Dedifferentiated amniotic fluid mesenchymal stem cell (primary cell): Measurements from ENCODE around the gene GRID1.

ENCODE experiments used
- DNase-seq: peaks from one replicate; pipeline ENCODE4 v3.0.0-alpha.2; 2016; ENCODE audit errors: extremely low spot score

Gene GRID1

DNA sequence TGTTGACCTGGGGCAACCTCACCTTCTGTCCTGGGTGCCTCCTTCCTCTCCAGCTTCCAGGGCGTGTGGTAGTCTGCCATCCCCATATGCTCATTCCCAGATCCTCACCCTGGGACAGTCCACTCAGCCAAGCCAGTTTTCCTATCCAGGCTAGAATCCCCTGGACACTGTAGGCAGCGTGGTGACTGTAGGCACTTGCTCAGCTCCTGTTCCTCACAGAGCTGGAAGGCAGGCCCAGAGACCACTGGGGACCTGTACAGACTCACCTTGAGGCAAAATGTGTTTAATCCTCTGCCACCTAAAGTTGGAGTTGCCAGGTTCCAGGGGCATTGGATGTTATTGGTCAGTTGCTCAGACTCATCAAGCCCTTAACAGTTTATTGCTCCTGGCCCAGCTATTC lies 2.4 kb upstream of the GRID1 start:
- no peak for DNase-seq

GRCh38 chr10:86368046-86368445 lies 1.5 kb upstream of the GRID1 start:
- no peak for DNase-seq

- DNase-seq = no peak
These were observed 757 bp upstream of the GRID1 start for GRCh38 chr10:86367152-86367951.

GRCh38 chr10:86366902-86367151 lies 232 bp upstream of the GRID1 start:
- DNase-seq = no peak

DNA sequence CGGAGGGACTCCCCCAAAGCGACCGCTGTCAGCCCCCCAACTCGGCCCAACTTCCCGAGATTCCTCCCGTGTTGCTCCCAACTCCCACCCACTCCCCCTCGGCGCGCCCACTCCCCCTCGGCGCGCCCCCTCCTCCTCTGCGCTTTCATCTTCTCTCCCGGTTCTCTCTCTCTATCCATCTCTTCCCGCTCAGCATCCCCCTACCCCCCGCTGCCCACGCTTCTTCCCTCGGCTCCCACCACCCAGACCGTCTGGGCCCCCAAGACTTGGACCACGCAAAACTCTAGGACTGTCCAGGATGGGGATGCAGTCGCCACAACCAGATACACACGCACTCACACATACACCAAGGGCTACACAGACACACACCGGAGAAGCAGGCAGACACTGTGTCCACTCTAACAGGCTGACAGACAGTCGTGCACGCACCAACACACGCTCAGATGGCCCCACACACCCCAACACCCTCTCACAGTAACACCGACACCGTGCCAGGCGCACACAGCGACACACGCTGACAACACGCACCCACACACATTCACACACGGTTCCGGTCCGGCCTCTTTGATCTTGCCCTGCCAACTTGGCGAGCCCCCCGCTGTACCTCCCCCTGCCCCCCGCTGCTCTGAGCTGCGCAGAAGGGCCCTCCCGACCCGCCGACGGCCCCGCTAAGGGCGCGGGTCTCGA lies 1.1 kb downstream of the GRID1 start:
- no peak for DNase-seq

DNA sequence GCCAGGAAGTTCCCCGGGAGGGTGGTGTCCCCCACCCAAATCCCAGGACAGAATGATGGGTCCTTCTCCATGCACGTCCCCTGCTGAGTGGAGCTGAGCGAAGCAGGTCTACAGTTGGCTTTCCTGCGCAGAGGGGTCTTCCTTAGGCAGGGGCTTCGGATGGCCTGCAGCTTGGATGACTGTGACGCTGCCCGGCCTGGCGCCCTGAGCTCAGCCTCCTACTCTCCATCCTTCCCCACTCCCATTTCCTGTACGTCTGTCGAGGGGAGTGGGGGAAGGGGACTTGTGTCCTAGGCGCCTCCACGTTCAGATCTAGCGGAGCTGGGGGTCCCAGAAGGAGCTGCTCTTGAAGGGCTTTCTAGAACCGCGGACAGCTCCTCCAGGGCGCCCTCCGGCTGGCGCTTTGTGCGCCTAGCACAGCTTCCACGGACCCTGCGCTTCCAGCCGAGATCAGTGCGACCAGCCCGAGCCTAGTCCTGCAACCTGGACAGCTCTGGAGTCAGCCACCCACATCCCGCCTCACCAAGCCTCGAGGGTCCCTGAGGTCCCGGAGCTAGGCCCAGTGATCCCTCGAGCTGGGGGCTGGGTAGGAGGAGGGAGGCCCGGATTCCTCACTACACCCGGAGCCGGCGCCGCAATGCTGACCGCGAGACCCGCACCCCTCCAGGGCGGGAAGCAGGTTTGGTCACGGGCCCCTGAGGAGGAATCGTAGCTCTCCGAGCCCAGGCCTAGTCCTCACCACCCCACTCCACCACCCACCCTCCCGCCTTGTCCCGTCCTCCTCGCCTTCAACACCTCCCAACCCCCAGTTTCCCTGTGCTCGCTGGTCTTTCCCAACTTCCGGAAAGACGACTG lies 1.9 kb downstream of the GRID1 start:
- DNase-seq = no peak

DNA sequence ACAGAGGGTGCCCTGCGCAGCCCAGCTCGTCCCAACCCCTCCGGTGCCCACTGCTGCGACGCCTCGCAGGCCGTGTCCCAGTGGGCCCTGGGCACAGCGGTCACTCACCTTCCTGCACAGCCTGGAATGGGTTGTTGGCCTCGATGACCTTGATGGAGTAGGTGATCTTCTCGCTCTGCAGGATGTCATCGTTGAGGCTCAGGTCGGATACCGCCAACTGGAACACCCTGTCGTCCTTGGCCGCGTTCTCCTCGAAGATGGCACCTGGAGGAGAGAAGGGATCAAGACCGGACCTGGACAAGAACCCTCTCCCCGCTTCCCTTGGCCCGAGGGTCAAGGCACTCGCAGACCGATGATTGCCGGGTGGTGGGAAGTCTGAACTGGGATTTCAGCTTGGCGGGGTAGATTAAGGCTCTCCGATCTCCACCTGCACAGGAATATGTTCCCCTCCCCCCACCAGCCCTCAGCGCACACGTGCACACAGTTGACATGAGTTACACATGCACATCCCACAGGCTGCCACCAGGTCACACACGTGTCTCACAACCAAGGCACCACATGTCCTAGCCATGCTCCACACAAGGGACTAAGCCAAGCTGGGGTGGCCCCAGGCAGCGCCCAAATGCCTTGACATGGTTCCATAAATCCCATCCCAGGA lies 2.6 kb downstream of the GRID1 start:
- no peak for DNase-seq

- DNase-seq = no peak
These were observed 3.3 kb downstream of the GRID1 start for GRCh38 chr10:86363184-86363832.

GRCh38 chr10:86362586-86363183 lies 3.9 kb downstream of the GRID1 start:
- no peak for DNase-seq

- no peak for DNase-seq
These were observed 4.5 kb downstream of the GRID1 start for GRCh38 chr10:86362129-86362527.

DNA sequence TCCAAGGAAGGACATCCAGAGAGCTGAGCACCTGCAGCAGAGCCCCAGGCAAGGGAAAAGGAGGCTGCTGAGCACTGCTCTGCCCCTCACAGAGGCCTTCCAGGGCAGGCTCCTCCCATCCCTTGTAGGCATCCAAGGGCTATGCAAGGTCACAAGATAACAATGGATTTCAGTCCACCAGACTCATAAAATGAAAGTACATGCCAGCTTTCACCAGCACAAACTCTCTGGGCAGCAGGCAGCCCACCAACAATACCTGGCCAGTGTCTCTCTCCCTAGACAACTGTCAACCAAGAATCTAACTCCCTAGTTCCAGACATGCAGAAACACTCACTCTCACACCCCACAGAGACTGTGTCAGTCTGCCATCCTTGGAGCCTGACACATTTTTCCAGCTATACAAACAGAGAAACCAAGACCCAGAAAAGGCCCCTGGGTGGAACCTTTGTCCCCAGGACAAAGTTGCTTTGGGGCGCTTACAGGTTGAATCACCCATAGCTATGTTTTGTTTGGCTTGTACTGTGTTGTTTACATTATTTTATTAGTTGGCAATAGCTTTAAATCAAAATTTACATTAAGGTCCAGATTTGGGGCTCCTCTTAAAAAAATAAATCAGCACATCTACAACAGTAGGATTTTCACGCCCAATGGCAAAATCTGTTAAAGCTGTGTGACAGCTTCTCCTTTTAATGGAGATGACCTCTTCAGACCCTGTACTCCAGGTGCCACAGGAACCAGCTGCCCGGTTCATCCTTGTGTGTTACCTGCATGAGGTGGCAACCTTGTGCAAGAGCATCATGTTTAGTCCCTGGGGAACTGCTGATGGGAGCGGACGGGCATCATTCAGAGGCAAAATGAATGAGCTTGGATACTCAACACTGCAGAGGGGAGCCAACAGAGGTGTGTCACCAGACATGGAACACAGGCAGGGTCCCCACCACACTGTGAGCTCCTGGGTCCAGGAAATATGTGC lies 5.2 kb downstream of the GRID1 start:
- DNase-seq = no peak

GRCh38 chr10:86360657-86361056 lies 5.9 kb downstream of the GRID1 start:
- DNase-seq = no peak

- no peak for DNase-seq
These were observed 6.6 kb downstream of the GRID1 start for GRCh38 chr10:86359954-86360353.

GRCh38 chr10:86359111-86359510 lies 7.5 kb downstream of the GRID1 start:
- DNase-seq = no peak

DNA sequence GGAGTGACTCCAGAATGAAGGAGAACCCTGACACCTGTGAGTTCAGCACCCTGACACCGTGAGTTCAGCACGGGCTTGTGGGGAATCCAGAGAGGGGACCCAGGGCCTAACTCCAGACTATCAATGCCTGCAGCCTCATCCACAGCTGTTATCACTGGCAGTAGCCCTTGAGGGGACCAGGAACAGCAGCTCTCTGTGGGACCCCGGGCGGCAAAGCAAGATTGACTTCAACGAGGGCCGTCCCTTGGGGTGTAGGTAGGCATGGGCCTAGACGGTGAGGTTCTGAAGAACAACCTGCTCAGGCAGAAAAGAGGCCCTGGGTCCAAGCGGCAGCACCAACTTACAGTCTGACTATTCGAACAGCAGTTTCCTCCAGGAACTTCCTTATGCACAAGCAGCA lies 8.9 kb downstream of the GRID1 start:
- DNase-seq = no peak

- DNase-seq = no peak
These were observed 9.6 kb downstream of the GRID1 start for GRCh38 chr10:86357041-86357440.

DNA sequence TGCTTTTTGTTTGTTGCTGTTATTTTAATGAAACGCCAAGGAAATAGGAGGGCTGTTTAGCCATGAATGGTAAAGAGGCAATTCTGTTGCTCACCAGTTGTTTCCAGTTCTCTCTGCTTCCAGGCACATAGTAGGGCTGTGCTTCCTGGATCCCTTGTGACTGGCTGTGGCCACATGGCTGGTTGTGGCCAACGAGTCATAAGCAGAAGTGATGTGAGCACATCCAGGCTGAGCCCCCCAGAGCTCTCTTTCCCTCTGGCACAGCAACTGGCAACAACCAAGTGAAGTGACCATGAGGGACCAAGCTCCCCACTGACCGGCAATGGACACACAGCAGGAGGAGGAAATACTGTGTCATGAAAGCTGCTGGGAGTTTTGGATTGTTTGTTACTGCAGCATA lies 10.3 kb downstream of the GRID1 start:
- DNase-seq = no peak

- DNase-seq = no peak
These were observed 11.0 kb downstream of the GRID1 start for GRCh38 chr10:86355571-86356038.

- DNase-seq = no peak
These were observed 11.6 kb downstream of the GRID1 start for GRCh38 chr10:86354761-86355540.
